GM12872 (cell line): ENCODE measurements around the gene IQCH.

Experiments used
- CTCF ChIP-seq: IDR thresholded peaks from 3 replicates; pipeline ENCODE4 v1.5.1; 2011; ENCODE audit warnings: low read depth, mild to moderate bottlenecking, low read length, moderate library complexity; ENCODE audit not compliant: insufficient read depth

Gene IQCH

DNA sequence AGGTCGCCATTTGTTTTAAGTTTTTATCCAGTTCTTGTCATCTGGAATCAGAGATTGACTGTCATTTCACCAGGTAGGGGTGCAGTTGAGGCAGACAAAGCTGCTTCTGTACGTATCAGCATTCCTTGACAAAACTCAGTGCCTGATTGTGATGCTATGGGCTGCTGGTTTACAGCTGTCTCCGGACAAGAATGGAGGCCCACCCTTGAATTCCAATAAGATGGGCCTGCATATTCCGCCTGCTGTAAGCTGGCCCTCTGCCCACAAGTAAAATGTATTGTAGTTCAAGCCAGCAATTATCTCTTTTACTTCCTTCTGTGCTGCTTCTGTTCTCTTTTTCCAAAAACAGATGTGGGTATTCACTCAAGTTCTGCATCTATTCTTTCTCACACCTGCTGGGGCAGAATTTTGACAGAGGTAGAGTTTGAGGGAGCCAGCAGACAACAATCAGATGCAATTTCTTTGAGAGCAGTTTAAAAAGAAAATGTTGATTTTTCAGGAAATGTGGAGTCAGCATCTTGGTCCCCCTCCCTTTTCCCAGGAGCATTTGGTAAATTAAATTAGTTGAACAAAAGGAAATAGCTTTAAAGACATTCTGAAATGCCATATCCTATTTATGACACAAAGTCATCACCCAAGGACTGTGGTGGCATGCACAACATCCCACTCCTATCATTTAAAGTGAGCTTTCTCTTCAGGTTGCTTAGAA is 53.5 kb downstream of the IQCH start:
- TF ChIP-seq CTCF = no peak

DNA sequence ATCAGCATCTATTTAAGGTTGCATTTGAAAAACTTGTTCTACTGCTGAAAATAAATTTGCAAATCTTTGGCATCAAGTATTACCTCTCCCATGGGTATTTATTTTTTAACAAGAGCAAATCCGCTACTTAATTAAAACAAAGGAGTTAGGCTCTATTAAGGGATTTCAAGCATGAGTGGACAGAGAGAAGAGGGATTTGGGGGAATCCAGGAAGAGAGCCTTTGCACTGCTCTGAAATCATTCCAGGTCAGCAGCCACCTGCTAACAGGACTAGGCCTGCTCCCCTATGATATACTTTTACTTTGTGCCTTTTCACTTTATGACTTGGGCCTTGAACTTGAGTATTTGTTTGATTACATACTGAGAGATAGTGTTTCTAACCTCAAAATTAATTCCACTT is 57.1 kb downstream of the IQCH start:
- no peak for TF ChIP-seq CTCF

DNA sequence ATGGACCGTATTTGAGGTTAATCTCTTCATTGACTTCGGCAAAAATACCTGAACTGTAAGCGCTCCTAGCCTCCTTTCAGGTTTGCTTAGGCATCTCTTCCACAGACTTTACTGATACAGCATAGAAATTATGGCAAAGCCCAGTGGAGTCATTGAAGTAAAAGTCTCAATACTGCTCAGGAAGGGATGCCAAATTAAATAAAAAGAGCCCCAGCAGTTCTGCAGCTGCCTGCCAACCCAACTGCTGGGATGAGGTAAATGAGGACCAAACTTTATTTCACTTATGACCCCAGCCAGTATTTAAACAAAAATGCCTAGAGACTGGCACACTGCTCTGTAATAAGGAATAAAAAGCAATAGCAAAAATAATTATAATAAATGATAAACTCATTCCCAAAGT is 65.4 kb downstream of the IQCH start:
- TF ChIP-seq CTCF = no peak

- TF ChIP-seq CTCF = no peak
These were observed 66.8 kb downstream of the IQCH start for GRCh38 chr15:67321352-67321751.

GRCh38 chr15:67322481-67322880 is 67.9 kb downstream of the IQCH start:
- TF ChIP-seq CTCF = no peak

DNA sequence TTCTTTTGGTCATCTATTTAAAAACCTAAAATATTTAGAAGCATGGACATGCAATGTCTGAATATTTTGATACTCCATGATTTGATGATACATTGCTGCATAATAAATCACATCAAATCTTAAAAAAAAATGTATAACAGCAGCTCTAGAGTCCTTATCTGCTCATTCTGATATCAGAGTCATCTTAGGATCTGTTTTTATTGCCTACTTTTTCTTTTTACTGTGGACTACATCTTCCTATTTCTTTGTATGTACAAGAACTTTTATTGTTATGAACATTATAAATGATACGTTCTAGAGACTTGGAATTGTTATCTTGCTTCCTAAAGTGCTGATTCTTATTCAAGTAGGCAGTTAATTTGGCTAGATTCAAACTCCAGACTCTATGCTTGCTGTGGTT is 72.7 kb downstream of the IQCH start:
- no peak for TF ChIP-seq CTCF

GRCh38 chr15:67327737-67328136 is 73.2 kb downstream of the IQCH start:
- TF ChIP-seq CTCF = no peak
